ENCODE results near the gene KDM6A. TPM values are rescaled to one million over a fixed set of nuclear protein-coding genes. Genes with fewer than 3 reads are reported as not detected.
A peak's percentile ranks its signal among the peaks of the same experiment; 100 is the strongest.

KDM6A gene
- total and polyA plus RNA-seq, 9 of the 15 experiments (the other 6 are each of a cell fraction or from before 2014, with no cell fraction given), result 8.4 to 34.3 (median 22.9) TPM

GRCh38 chrX:44938111-44938510 is 65.1 kb downstream of the KDM6A start:
- FAIRE-seq (no peak), DNase-seq (ENCODE audit: extremely low read depth in 1 of 4, low spot score in 3 of 4) (no peak), ATAC-seq (peak; percentile 38; the same call in 2 of the 3 replicates)
- Histone ChIP-seq H4K20me1 (replicated peaks; ENCODE audit: control insufficient read depth, insufficient read depth, low read length) (peaks cover 23% of the 10 kb centered on the region; the same call in 1 of the 2 replicates), H3K9me1 (ENCODE audit: control insufficient read depth, insufficient read depth, low read length) (peaks cover 3% of the 10 kb centered on the region), H3K4me2 (ENCODE audit: insufficient read depth, low read length) (0 out of 2 replicates have a peak overlapping the region, but pooled peaks have one; percentile 12), H2AFZ (ENCODE audit: low read depth, low read length) (no peak overlapping the region), H3K27me3 (ENCODE audit: control insufficient read depth in 2 of 2, insufficient read depth in 2 of 2, low read length in 2 of 2) (no peaks in the 10 kb centered on the region), H3K9me3 (replicated peaks; ENCODE audit: control insufficient read depth, insufficient read depth, low read depth, low read length) (no peaks in the 10 kb centered on the region), H3K4me1 (replicated peaks in 1 of 2; ENCODE audit: control insufficient read depth in 2 of 2, insufficient read depth in 2 of 2, low read length in 2 of 2) (peaks cover 0 to 19% of the 10 kb centered on the region in 2 experiments; a peak in 3 of 5 replicates), H3K4me3 (no peak overlapping the region), H3K9ac (ENCODE audit: insufficient read depth in 1 of 2, low read depth in 2 of 2, low read length in 2 of 2) (no peak overlapping the region), H3K27ac (ENCODE audit: extremely low read depth, low read depth, low read length) (no peak overlapping the region), H3K36me3 (ENCODE audit: control insufficient read depth, insufficient read depth, low read length) (no peaks in the 10 kb centered on the region), H3K79me2 (ENCODE audit: control insufficient read depth, insufficient read depth, low read length) (peaks cover 93% of the 10 kb centered on the region)
- ChIA-PET POLR2A (interaction anchor here (0.6 kb wide), 2 partner anchors 10 to 310 kb away, joined by 3 read pairs; no protein-coding TSS in a partner anchor), CTCF (ENCODE audit: low intra/inter-chr PET ratio) (no interaction called here)
- 29% methylated on average over 3 of the region's 4 CpGs for WGBS (ENCODE audit: insufficient coverage, low coverage, missing lambda C conversion rate)
- in situ Hi-C loops (cut with MboI) (no loop called here), intact Hi-C loops (cut with micrococcal nuclease) (no loop called here)
- no TSS peak for BruUV-seq (replicated peaks)
- TF ChIP-seq U2AF2 (optimal IDR thresholded peaks at IDR 0.05; ENCODE audit: low read depth, low read length) (no peak), ZMIZ1 (IDR thresholded peaks at IDR 0.05; ENCODE audit: low read depth in 2 of 2, low read length in 2 of 2) (no peak), ZNF212 (CRISPR knock-in tag; IDR thresholded peaks at IDR 0.05) (no peak), MAFF (IDR thresholded peaks at IDR 0.05; ENCODE audit: low read length) (peak; percentile 19; the same call in 1 of the 2 replicates), ARID4B (CRISPR knock-in tag; IDR thresholded peaks at IDR 0.05) (no peak), NFYB (IDR thresholded peaks at IDR 0.05; ENCODE audit: extremely low read depth, insufficient read length) (no peak), ZNF197 (CRISPR knock-in tag; IDR thresholded peaks at IDR 0.05; ENCODE audit: low read depth) (no peak), TCF7L2 (IDR thresholded peaks at IDR 0.05; ENCODE audit: low read depth, low read length) (no peak), CBFA2T2 (conservative IDR thresholded peaks at IDR 0.05) (no peak), MAFK (IDR thresholded peaks at IDR 0.05; ENCODE audit: low read length) (0 out of 2 replicates have a peak, but pooled peaks have one; percentile 11), RBM25 (IDR thresholded peaks at IDR 0.05; ENCODE audit: low read depth, low read length, severe bottlenecking) (no peak), NFE2L1 (tag; IDR thresholded peaks at IDR 0.05; ENCODE audit: borderline replicate concordance, low read depth) (no peak), SIN3A (IDR thresholded peaks at IDR 0.05; ENCODE audit: borderline replicate concordance in 2 of 2, control insufficient read depth in 1 of 2, low read depth in 2 of 2, low read length in 2 of 2) (no peak), ZNF445 (CRISPR knock-in tag; IDR thresholded peaks at IDR 0.05; ENCODE audit: low read depth) (no peak), ELF4 (CRISPR knock-in tag; IDR thresholded peaks at IDR 0.05) (no peak), ZNF316 (IDR thresholded peaks at IDR 0.05) (peak; percentile 59)
